Measurements from ENCODE around the gene VPS41.

DNA sequence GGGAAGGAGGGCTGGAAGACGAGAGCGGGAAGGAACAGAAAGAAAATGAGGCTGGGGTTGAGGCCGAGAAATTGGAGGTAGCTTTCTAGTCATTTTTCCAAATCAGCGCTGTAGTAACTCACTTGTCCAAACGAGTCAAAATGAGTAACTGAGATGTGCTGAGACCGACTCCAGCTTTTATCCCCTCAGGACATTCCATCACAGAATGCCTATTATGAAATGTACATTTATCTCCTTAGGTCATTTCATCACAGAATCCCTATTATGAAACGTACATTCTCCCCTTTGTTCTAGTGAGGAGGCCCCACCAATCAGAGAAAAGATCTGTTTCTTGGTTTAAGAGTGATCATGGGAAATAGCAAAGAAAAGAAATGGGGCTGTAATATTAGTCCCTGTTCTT lies 222.1 kb downstream of the VPS41 start:
- no peak for TF ChIP-seq POLR2A (IDR thresholded peaks at IDR 0.05)
- TF ChIP-seq, protein P1, sequence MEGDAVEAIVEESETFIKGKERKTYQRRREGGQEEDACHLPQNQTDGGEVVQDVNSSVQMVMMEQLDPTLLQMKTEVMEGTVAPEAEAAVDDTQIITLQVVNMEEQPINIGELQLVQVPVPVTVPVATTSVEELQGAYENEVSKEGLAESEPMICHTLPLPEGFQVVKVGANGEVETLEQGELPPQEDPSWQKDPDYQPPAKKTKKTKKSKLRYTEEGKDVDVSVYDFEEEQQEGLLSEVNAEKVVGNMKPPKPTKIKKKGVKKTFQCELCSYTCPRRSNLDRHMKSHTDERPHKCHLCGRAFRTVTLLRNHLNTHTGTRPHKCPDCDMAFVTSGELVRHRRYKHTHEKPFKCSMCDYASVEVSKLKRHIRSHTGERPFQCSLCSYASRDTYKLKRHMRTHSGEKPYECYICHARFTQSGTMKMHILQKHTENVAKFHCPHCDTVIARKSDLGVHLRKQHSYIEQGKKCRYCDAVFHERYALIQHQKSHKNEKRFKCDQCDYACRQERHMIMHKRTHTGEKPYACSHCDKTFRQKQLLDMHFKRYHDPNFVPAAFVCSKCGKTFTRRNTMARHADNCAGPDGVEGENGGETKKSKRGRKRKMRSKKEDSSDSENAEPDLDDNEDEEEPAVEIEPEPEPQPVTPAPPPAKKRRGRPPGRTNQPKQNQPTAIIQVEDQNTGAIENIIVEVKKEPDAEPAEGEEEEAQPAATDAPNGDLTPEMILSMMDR (IDR thresholded peaks at IDR 0.05), result no peak
